HG03139 (cell line): ENCODE data around the gene CSRNP3.

Source experiments
- ATAC-seq: cut with Tn5 transposase; IDR thresholded peaks from one replicate; pipeline ENCODE4 v1.9.1; 2021; ENCODE audit not compliant: unreplicated experiment

CSRNP3 gene

GRCh38 chr2:165470361-165470760 lies 863 bp downstream of the CSRNP3 start:
- no peak for ATAC-seq

- ATAC-seq, result no peak
Measured at GRCh38 chr2:165471349-165471950, 2.0 kb downstream of the CSRNP3 start.

GRCh38 chr2:165472922-165473321 lies 3.4 kb downstream of the CSRNP3 start:
- ATAC-seq, result no peak

- ATAC-seq, result no peak
Measured at GRCh38 chr2:165474619-165475276, 5.2 kb downstream of the CSRNP3 start.

- no peak for ATAC-seq
Measured at GRCh38 chr2:165475277-165476004, 5.9 kb downstream of the CSRNP3 start.

GRCh38 chr2:165479856-165480255 lies 10.4 kb downstream of the CSRNP3 start:
- no peak for ATAC-seq

DNA sequence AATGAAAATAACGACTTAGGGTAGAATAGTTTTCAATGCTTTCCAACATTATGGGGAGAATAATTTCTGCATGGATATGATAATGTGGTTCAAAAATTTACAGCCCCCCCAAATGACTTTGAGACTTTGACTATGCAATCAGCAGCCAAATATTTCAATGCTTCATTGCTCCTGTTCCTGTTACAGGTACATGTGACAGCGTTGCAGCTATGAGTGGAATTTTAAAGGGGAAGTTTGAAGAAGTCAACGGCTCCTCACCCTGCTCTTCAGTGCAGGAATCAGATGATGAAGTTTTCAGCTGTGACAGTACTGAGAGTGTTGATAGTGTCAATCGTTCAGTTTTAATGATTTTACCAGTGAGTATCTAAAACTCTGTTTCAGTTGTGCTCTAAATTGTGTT lies 25.1 kb downstream of the CSRNP3 start:
- no peak for ATAC-seq

DNA sequence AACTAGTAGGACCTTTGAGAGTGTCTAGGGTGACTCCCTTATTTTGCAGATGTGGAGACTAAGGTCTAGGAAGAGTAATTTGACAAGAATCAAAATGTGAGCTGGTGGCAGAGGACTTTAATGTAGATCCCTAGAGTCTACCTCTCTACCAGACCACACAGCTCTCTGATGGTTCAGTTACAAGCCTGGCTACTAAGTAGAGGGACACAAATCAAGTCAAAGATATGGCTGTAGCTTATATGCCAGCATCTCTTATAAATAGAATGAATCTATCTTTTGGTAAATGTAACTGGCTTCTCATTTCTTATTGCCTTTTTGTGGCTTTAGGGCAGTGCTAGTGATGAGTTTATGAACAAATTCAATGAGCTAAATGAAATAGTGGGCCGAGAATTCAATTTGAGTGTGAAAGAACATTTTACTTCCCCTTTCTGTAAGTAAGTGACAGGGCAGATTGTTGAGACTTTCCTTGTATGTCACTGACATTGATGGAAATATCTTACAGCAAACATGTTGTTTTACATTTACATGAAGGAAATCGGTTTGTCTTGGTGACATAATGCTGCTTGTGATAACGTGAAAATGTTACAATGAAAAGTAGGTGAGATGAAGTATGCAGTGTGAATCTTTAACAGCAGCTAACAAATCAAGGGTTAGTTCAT lies 28.3 kb downstream of the CSRNP3 start:
- ATAC-seq, result no peak

- no peak for ATAC-seq
Measured at GRCh38 chr2:165499131-165499530, 29.6 kb downstream of the CSRNP3 start.

- ATAC-seq, result no peak
Measured at GRCh38 chr2:165500001-165500400, 30.5 kb downstream of the CSRNP3 start.

DNA sequence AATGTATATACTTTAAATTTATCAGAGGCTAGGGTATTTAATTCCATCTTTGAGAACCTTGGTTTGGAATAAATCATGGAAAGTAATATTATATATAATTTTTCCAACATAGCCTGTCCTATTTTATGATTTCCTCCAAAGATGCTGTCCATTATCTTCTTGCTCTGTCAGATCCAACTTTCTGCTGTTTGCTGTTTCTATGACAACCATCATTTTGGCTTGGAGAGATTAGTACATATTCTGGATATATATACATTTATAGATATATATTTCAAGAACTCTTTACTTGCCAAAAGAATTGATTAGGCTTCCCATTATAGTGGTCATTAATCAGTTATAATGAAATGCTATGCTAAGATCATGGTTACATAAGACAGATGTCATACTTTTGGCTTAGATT lies 31.3 kb downstream of the CSRNP3 start:
- ATAC-seq, result no peak

GRCh38 chr2:165505514-165505913 lies 36.0 kb downstream of the CSRNP3 start:
- no peak for ATAC-seq

- no peak for ATAC-seq
Measured at GRCh38 chr2:165508927-165509326, 39.4 kb downstream of the CSRNP3 start.

DNA sequence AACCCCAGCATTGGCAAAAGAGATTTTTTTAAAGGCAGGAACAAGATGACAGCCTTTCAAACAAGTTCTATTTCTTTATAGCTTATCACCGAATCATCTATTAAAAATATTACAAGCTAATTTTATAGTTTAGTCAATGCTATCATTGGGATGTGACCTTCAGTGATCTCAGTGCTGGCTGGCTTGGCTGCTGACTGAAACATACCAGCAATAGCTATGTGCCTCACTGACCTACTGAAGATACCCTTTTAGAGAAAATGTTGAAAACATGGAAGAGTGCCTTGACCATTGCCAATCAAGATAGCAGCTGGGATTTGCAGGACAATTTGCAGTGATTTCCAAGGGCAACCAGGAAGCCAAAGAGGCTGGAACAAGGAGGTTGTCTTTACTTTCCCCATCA lies 44.0 kb downstream of the CSRNP3 start:
- ATAC-seq, result no peak

DNA sequence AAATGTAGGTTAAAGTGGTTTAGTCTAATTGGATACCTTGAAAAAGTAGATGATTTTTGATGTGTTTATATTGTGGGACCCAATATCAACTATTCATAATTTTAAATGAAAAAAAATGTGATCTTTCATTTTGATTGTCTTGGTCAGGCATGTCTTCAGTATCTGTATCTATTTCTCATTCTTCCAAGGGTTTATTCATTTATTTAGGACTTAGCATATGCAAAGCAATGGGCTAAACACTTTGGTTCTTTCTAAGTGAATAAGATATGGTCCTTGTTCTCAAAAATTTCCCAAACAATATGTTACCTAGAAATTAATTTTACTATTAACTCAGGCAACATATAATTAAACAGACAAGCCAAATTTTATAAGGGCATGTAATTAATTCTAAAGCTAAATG lies 49.1 kb downstream of the CSRNP3 start:
- no peak for ATAC-seq

GRCh38 chr2:165522719-165523118 lies 53.2 kb downstream of the CSRNP3 start:
- ATAC-seq, result no peak

DNA sequence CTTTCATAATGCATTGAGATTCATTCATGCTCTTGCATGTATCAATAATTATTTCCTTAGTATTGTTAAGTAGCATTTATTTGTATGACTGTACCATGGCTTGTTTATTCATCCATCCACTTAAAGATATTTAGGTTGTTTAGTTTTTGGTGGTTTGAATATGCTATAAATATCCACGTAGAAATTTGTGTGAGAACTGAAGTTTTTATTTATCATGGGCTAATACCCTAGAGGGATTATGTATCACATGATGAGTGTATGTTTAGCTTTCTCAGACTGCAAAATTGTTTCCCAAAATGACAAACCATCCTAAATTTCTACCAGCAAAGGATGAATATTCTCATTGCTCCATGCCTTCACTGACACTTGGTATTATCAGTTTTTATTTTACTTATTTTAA lies 55.2 kb downstream of the CSRNP3 start:
- no peak for ATAC-seq

DNA sequence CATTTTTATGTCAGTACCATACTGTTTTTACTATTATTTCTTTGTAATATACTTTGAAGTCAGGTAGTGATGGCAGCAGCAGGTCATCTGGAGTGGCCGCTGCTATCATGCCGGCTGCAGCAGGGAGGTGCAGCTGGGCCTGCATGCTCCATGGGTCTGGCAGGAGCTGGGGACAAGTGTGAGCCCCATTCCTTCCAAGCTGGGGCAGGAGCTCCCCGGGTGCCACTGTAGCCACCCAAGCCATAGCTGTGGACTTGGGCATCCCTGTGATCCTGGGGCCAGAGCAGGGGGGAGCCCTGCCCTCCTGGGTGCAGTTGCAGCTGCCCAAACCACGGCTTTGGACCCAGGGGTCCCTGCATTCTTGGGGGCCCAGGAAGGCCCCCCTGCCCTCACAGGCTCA lies 59.2 kb downstream of the CSRNP3 start:
- ATAC-seq, result no peak

GRCh38 chr2:165529130-165529529 lies 59.6 kb downstream of the CSRNP3 start:
- ATAC-seq, result no peak

DNA sequence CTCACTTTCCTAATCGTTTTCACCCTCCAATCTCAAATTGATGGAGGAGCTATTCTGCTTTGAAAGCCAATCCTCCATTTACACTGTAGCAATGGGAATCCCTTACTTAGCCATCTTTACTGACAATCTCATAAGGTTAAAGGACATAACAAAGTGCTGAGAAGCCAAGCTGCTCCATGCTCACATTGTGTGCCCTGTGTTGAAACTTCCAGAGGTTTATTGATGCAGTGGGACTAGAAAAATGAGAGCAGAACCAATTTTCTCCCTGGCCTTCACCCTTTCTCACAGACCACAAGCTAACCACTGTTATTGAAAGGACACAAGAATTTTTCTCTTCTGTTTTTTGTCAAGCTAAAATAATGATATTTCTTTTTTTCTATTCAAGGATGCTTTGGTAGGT lies 63.8 kb downstream of the CSRNP3 start:
- no peak for ATAC-seq

- no peak for ATAC-seq
Measured at GRCh38 chr2:165535471-165535870, 66.0 kb downstream of the CSRNP3 start.
